GM12878 (cell line): Measurements from ENCODE around the gene MAPKAP1. TPM values are rescaled to one million over a fixed set of nuclear protein-coding genes. Genes with fewer than 3 reads are reported as not detected.

ENCODE experiments used
- ATF2 ChIP-seq: IDR thresholded peaks from 2 replicates; pipeline ENCODE4 v1.6.1; 2012; ENCODE audit warnings: low read length, inconsistent platforms
- CHD4 ChIP-seq: fragments of 200-600 bp; sonication (generic); IDR thresholded peaks from 2 replicates; pipeline ENCODE4 v1.6.1; 2016; ENCODE audit warnings: mild to moderate bottlenecking
- ESRRA ChIP-seq: IDR thresholded peaks from 2 replicates; pipeline ENCODE4 v1.6.1; 2012; ENCODE audit warnings: mild to moderate bottlenecking, low read length, improper control_type of control experiment
- PKNOX1 ChIP-seq: fragments of 450-650 bp; IDR thresholded peaks from 2 replicates; pipeline ENCODE4 v1.6.1; 2016; ENCODE audit warnings: mild to moderate bottlenecking
- SKIL ChIP-seq: fragments of 450-650 bp; IDR thresholded peaks from 2 replicates; pipeline ENCODE4 v1.6.1; 2017; ENCODE audit warnings: mild to moderate bottlenecking, low read depth, inconsistent platforms; ENCODE audit not compliant: poor library complexity, severe bottlenecking
- SPI1 ChIP-seq: IDR thresholded peaks from 2 replicates; pipeline ENCODE4 v1.6.1; 2011; ENCODE audit warnings: low read depth, mild to moderate bottlenecking, low read length, moderate library complexity, borderline replicate concordance; ENCODE audit not compliant: insufficient read depth
- ZBTB4 ChIP-seq: fragments of 450-650 bp; formaldehyde crosslinking; IDR thresholded peaks from 2 replicates; pipeline ENCODE4 v1.4.0; 2022; ENCODE audit warnings: mild to moderate bottlenecking, moderate library complexity
- polyA plus RNA-seq, 11 experiments: library from polyadenylated mRNA; depleted of rRNA in 4 of 11; unstranded in 6 of 11; stranded (reverse) in 5 of 11; fragments of >200 nt; fragmentation: Nextera tagmentation in 4 of 11; fragmentation: Illumina TruSeq in 1 of 11; extraction: Ambion mirVana in 4 of 11; extraction: Trizol in 1 of 11; gene quantifications; 1 replicate in 1 of 11; 2 replicates in 10 of 11; pipeline versions ENCODE4 v1.2.1 to v1.2.3, GENCODE V29; 2011 to 2016; ENCODE audit warnings: inconsistent platforms in 2 of 11, missing spikeins in 2 of 11, low read depth in 1 of 11
- total RNA-seq, 4 experiments: library from RNA; depleted of rRNA in 3 of 4; stranded (reverse); fragments of >200 nt in 3 of 4; fragmentation: Illumina TruSeq in 1 of 4; extraction: Trizol in 1 of 4; gene quantifications; 2 replicates each; pipeline versions ENCODE4 v1.2.1 to v1.2.3, GENCODE V29; 2013 to 2021
- TF ChIP-seq, protein P1 (sequence below): fragments of 450-650 bp; IDR thresholded peaks from 2 replicates; pipeline ENCODE4 v1.6.1; 2017; ENCODE audit warnings: borderline replicate concordance
- TF ChIP-seq, protein P2 (sequence below): IDR thresholded peaks from 2 replicates; pipeline ENCODE4 v1.6.1; 2011; ENCODE audit warnings: borderline replicate concordance, low read depth, mild to moderate bottlenecking, moderate library complexity, low read length; ENCODE audit not compliant: insufficient read depth, poor library complexity, severe bottlenecking

The MAPKAP1 gene
- total and polyA plus RNA-seq, 10 of the 15 experiments (the other 5 are each of a cell fraction or from before 2014, with no cell fraction given): 5.1 to 188 (median 105) TPM

DNA sequence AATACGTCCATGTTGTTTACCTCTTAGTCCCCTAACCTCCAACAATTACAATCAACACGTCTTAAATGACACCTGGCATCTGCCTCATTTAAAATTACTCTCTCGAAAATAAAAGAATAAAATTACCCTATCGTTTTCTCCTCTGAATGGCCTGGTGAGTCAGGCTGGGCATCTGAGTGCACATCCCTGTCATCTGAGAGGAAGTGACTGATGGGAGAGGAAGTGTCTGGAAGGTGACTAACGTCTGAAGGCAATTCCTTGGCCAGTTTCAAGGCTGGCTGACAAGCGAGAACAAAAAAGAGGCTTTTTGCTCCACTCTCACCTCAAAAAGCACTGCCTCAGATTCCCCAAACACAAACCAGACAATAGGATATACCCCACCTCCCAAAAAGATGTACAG is 57.7 kb downstream of the MAPKAP1 start (continued):
- TF ChIP-seq ATF2: no peak
- no peak for TF ChIP-seq ZBTB4 (CRISPR knock-in tag)
- TF ChIP-seq SKIL: no peak
- no peak for TF ChIP-seq ESRRA
- TF ChIP-seq, protein P1, sequence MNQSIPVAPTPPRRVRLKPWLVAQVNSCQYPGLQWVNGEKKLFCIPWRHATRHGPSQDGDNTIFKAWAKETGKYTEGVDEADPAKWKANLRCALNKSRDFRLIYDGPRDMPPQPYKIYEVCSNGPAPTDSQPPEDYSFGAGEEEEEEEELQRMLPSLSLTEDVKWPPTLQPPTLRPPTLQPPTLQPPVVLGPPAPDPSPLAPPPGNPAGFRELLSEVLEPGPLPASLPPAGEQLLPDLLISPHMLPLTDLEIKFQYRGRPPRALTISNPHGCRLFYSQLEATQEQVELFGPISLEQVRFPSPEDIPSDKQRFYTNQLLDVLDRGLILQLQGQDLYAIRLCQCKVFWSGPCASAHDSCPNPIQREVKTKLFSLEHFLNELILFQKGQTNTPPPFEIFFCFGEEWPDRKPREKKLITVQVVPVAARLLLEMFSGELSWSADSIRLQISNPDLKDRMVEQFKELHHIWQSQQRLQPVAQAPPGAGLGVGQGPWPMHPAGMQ: no peak
- no peak for TF ChIP-seq CHD4
- TF ChIP-seq PKNOX1: no peak
- TF ChIP-seq, protein P2, sequence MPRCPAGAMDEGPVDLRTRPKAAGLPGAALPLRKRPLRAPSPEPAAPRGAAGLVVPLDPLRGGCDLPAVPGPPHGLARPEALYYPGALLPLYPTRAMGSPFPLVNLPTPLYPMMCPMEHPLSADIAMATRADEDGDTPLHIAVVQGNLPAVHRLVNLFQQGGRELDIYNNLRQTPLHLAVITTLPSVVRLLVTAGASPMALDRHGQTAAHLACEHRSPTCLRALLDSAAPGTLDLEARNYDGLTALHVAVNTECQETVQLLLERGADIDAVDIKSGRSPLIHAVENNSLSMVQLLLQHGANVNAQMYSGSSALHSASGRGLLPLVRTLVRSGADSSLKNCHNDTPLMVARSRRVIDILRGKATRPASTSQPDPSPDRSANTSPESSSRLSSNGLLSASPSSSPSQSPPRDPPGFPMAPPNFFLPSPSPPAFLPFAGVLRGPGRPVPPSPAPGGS: no peak
- peak; percentile 84 for TF ChIP-seq SPI1
